Lower leg skin (tissue), 4 donors: Measurements from ENCODE around the gene LRRC8B. TPM values are rescaled to one million over a fixed set of nuclear protein-coding genes. Genes with fewer than 3 reads are reported as not detected.

Experiments
- DNase-seq, 2 donors: peaks; one replicate each; pipeline ENCODE4 v3.0.0-alpha.2; 2019; ENCODE audit warnings: low spot score in 2 of 2
- H3K4me3 ChIP-seq: fragments of 200-600 bp; sonication (generic); 2 replicates; pipeline ENCODE4 v1.5.1; 2017; ENCODE audit warnings: mild to moderate bottlenecking, low read depth; ENCODE audit not compliant: poor library complexity, severe bottlenecking
- CTCF ChIP-seq, 3 donors: fragments of 450-650 bp; IDR thresholded peaks; one replicate each; pipeline ENCODE4 v1.5.1; 2016; ENCODE audit warnings: antibody characterized with exemption in 3 of 3, mild to moderate bottlenecking in 3 of 3, moderate library complexity in 2 of 3
- POLR2A ChIP-seq, 2 donors: fragments of 450-650 bp; IDR thresholded peaks; one replicate each; pipeline ENCODE4 v1.6.1; 2016 to 2017; ENCODE audit warnings: antibody characterized with exemption in 2 of 2, mild to moderate bottlenecking in 1 of 2, moderate library complexity in 1 of 2
- WGBS, 2 donors: methylation state at CpG; one replicate each; pipeline ENCODE4 v1.1.5; 2018; 5-methylcytosine and 5-hydroxymethylcytosine counted together
- intact Hi-C: fragments of 100-400 bp; cut with DNase I; formaldehyde crosslinking; loops from one replicate; pipeline ENCODE4 v1.15.0; 2023; ENCODE audit warnings: low total_unique reads
- total RNA-seq, 4 donors: library from RNA; depleted of rRNA; stranded (reverse); fragments of >200 nt; gene quantifications; one replicate each; pipeline ENCODE4 v1.1.0, GENCODE V29; 2016

LRRC8B gene
- total RNA-seq, 4 donors from 2014 or later, result 12.2 to 26.2 (median 13.1) TPM

- intact Hi-C loops, result loop anchor here (10.0 kb wide), 1 partner anchor 280 kb away; no protein-coding TSS in a partner anchor
- 58 to 63% methylated on average over 3 of the region's 3 CpGs for WGBS, 2 donors
- no peak overlapping the region for H3K4me3 ChIP-seq
- DNase-seq, result no peak
- TF ChIP-seq CTCF (IDR thresholded peaks at IDR 0.05), result no peak
- TF ChIP-seq POLR2A (IDR thresholded peaks at IDR 0.05), result no peak
Measured at GRCh38 chr1:89484092-89485038, 40.3 kb upstream of the LRRC8B start.

- TF ChIP-seq CTCF (IDR thresholded peaks at IDR 0.05) (no peak), POLR2A (IDR thresholded peaks at IDR 0.05) (no peak)
- H3K4me3 ChIP-seq, result no peak overlapping the region
- no peak for DNase-seq
- intact Hi-C loops, result loop anchor here (10.0 kb wide), 1 partner anchor 277 kb away; no protein-coding TSS in a partner anchor
- WGBS, 2 donors, result 65 to 70% methylated on average over 2 of the region's 2 CpGs
Measured at GRCh38 chr1:89487972-89488371, 36.7 kb upstream of the LRRC8B start.

- no peak for TF ChIP-seq POLR2A (IDR thresholded peaks at IDR 0.05)
- TF ChIP-seq CTCF (IDR thresholded peaks at IDR 0.05), result no peak
- H3K4me3 ChIP-seq, result no peak overlapping the region
- DNase-seq, result no peak
- WGBS, 2 donors, result 46 to 68% methylated on average over 2 of the region's 2 CpGs
- intact Hi-C loops, result loop anchor here (10.0 kb wide), 1 partner anchor 276 kb away; no protein-coding TSS in a partner anchor
Measured at GRCh38 chr1:89489047-89489729, 35.4 kb upstream of the LRRC8B start.

- no peak overlapping the region for H3K4me3 ChIP-seq
- no peak for DNase-seq
- TF ChIP-seq CTCF (IDR thresholded peaks at IDR 0.05), result no peak
- TF ChIP-seq POLR2A (IDR thresholded peaks at IDR 0.05), result no peak
- 64 to 92% methylated on average over 3 of the region's 3 CpGs for WGBS, 2 donors
- intact Hi-C loops, result no loop called here
Measured at GRCh38 chr1:89490389-89490788, 34.2 kb upstream of the LRRC8B start.

- 34 to 49% methylated on average over 6 of the region's 6 CpGs for WGBS, 2 donors
- H3K4me3 ChIP-seq, result no peak overlapping the region
- no peak for TF ChIP-seq CTCF (IDR thresholded peaks at IDR 0.05)
- no peak for TF ChIP-seq POLR2A (IDR thresholded peaks at IDR 0.05)
- intact Hi-C loops, result no loop called here
- no peak for DNase-seq
Measured at GRCh38 chr1:89499320-89499719, 25.3 kb upstream of the LRRC8B start.
